HL-60/S4 (cell line): Measurements from ENCODE around the gene CETN2.
"Not testable (repeated sequence)": the region's sequence is repeated elsewhere in the genome, so short reads cannot be mapped to it uniquely, and the experiment has no call there.

Source experiments
- in situ Hi-C: fragments of 300-500 bp; cut with MboI; formaldehyde crosslinking; loops from 2 replicates; pipeline ENCODE4 v1.14.3; 2022; ENCODE audit warnings: low sequenced_read_pairs

CETN2 gene

GRCh38 chrX:152833378-152833777 lies 2.8 kb upstream of the CETN2 start:
- in situ Hi-C loops = no loop called here

GRCh38 chrX:152832520-152832919 lies 2.0 kb upstream of the CETN2 start:
- in situ Hi-C loops = no loop called here

- in situ Hi-C loops = no loop called here
Observed at GRCh38 chrX:152831391-152831790, 834 bp upstream of the CETN2 start.

- in situ Hi-C loops = no loop called here
Observed at GRCh38 chrX:152824841-152825374, 5.6 kb downstream of the CETN2 start.

GRCh38 chrX:152823657-152824056 lies 6.9 kb downstream of the CETN2 start:
- in situ Hi-C loops = no loop called here

GRCh38 chrX:152822383-152823086 lies 8.0 kb downstream of the CETN2 start:
- in situ Hi-C loops = no loop called here

- in situ Hi-C loops = no loop called here
Observed at GRCh38 chrX:152821145-152821765, 9.3 kb downstream of the CETN2 start.

GRCh38 chrX:152819732-152820131 lies 10.8 kb downstream of the CETN2 start:
- in situ Hi-C loops = no loop called here

GRCh38 chrX:152819266-152819665 lies 11.3 kb downstream of the CETN2 start:
- in situ Hi-C loops = no loop called here

GRCh38 chrX:152818356-152818755 lies 12.2 kb downstream of the CETN2 start:
- in situ Hi-C loops = no loop called here

- in situ Hi-C loops = no loop called here
Observed at GRCh38 chrX:152817078-152817764, 13.3 kb downstream of the CETN2 start.

- in situ Hi-C loops = no loop called here
Observed at GRCh38 chrX:152814048-152814447, 16.5 kb downstream of the CETN2 start.

- in situ Hi-C loops = no loop called here
Observed at GRCh38 chrX:152813206-152813605, 17.4 kb downstream of the CETN2 start.

GRCh38 chrX:152810403-152810802 lies 20.2 kb downstream of the CETN2 start:
- in situ Hi-C loops = no loop called here

- in situ Hi-C loops = no loop called here
Observed at GRCh38 chrX:152806035-152806434, 24.5 kb downstream of the CETN2 start.

GRCh38 chrX:152798945-152799344 lies 31.6 kb downstream of the CETN2 start:
- in situ Hi-C loops = no loop called here

GRCh38 chrX:152787062-152787461 lies 43.5 kb downstream of the CETN2 start:
- in situ Hi-C loops = not testable (repeated sequence)
